ENCODE data around the gene GTF3C2.
"Not testable (repeated sequence)": the region's sequence is repeated elsewhere in the genome, so short reads cannot be mapped to it uniquely, and the experiment has no call there.

The GTF3C2 gene

GRCh38 chr2:27300606-27301005 is 56.0 kb downstream of the GTF3C2 start:
- not testable (repeated sequence) for DNase-seq (ENCODE audit: low read depth, low spot score)

GRCh38 chr2:27298391-27299080 is 58.0 kb downstream of the GTF3C2 start:
- DNase-seq (ENCODE audit: low read depth, low spot score), result no peak

DNA sequence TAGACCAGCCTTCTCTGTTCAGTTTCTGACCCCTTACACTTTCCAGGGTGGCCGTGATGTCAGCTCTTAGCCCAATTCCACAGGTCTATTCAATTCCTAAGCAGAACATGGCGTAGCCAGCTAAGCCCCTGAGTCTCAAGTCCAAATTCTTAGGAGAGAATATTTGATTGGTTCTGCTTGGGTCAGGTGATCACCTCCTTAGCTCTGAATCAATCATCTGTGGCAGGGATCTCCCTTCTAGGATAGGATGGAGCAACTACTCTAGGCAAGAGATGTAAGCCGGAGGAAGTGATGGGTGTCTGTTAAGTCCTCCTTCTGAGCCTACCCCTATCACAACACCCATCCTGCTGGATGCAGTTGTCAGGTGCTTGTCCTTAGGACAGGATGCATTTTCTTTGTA is 59.4 kb downstream of the GTF3C2 start:
- no peak for DNase-seq (ENCODE audit: low read depth, low spot score)

DNA sequence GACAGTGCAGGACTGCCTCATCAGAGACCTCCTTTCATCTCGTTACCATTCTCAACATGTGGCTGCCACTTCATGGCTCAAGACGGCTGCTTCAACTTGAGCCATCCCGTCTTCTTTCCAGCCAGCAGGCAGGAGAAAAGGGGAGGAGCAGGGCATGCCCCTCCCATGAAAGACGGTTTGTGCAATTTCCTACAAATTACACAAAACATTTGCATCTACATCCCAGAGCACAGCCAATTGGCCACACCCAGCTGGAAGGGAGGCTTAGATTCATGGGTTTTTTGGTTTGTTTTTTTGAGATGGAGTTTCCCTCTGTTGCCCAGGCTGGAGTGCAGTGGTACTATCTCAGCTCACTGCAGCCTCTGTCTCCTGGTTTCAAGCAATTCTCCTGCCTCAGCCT is 60.1 kb downstream of the GTF3C2 start:
- DNase-seq (ENCODE audit: low read depth, low spot score), result no peak

- DNase-seq (ENCODE audit: low read depth, low spot score), result no peak
Observed at GRCh38 chr2:27294928-27295327, 61.6 kb downstream of the GTF3C2 start.

- no peak for DNase-seq (ENCODE audit: low read depth, low spot score)
Observed at GRCh38 chr2:27291865-27292264, 64.7 kb downstream of the GTF3C2 start.

DNA sequence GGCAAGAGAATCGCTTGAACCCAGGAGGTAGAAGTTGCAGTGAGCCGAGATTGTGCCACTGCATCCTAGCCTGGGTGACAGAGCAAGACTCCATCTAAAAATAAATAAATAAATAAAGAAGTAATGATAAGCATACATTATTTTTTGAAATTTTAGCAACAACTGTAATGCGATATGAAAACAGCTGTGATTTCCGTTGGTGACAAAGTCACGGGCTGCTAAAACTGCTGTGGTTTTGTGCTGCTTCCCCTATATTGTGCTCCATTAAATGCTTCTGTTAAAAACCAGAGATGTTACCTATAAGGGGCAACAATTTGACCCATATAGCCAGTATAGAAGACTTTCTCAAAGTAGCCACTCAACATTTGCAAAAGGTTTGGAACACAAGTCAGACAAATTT is 66.0 kb downstream of the GTF3C2 start:
- DNase-seq (ENCODE audit: low read depth, low spot score), result no peak

- DNase-seq (ENCODE audit: low read depth, low spot score), result no peak
Observed at GRCh38 chr2:27288610-27289009, 68.0 kb downstream of the GTF3C2 start.

DNA sequence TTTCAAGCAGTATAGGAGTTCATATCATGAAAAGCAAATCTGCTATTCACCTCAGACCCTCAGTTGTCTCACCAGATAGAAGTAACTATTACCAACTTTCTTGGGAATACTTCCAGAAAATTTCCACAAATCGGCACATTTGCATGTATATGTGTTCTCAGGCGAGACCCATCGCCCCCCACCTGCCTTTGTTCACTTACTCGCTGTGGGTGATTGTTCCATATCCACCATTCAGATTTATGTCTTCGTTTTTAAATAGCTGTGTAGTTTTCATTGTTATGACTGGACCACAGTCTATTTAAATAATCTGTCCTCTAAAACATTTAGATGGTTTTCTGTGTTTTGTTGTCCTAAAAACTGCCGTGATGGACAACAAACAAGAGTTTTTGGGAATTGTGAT is 71.1 kb downstream of the GTF3C2 start:
- no peak for DNase-seq (ENCODE audit: low read depth, low spot score)

DNA sequence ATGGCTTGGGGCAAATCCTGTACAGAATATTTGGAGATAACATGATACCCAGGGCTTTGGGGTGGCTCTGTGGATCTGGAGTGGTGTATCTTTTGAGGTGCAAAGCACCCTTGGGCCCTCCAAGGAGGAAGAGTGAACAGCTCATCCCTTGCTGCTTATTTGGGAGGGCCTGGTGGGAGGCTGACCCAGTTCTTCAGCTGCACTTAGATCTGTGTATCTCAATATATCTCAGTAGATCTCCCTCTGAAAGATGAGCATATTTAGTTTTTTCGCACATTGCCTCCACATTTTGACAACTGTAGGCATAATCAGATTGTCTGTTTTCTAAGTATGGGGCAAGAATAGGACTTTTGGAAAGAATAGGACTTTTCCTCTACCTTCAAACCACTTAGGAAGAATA is 71.6 kb downstream of the GTF3C2 start:
- no peak for DNase-seq (ENCODE audit: low read depth, low spot score)

DNA sequence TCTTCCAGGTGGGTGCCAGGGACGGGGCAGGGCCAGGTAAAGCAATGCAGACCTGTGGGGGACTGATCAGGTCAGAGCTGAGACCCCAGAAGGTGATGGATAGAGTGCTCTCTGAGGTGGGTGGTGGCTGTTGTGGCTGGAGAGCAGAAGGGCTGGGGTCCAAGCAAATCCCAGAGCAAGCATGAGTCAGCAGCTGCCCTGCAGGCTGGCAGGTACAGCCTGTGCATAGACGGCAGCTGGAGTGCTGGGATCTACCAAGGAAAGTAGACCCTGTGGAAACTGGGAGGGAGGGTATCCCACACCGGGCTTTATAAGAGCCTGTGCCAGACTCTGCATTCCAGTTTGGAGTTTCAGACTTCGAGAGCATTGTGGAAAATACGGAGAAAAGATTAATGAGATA is 73.7 kb downstream of the GTF3C2 start:
- DNase-seq (ENCODE audit: low read depth, low spot score), result peak; percentile 59

- DNase-seq (ENCODE audit: low read depth, low spot score), result no peak
Observed at GRCh38 chr2:27281855-27282559, 74.6 kb downstream of the GTF3C2 start, which contains the start of gene TRIM54. TRIM54 (plus strand) TSS chr2:27282429; CDS start chr2:27282732, 303 bp downstream.

- no peak for DNase-seq (ENCODE audit: low read depth, low spot score)
Observed at GRCh38 chr2:27281442-27281841, 75.1 kb downstream of the GTF3C2 start.

GRCh38 chr2:27280826-27281225 is 75.7 kb downstream of the GTF3C2 start:
- DNase-seq (ENCODE audit: low read depth, low spot score), result no peak

DNA sequence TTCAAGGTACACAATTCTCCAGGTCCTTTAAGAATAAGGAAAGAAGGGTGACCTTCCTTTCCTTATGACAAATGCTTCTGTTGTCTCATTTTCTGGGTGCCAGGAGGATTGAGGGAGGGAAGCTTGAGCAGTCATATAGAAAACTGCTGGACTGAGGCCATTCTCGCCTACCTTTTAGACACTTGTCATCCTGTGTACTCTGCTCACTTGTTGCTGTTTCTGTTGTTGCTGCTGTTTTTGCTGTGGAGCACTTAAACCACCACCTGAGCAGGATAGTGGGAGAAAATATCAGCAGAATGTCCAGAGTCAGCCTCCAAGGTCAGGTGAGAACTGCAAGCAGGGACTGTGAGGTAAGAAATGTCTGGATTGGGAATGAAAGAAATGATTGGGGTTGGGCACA is 78.6 kb downstream of the GTF3C2 start:
- no peak for DNase-seq (ENCODE audit: low read depth, low spot score)
